ENCODE data around the gene GOSR1.

DNA sequence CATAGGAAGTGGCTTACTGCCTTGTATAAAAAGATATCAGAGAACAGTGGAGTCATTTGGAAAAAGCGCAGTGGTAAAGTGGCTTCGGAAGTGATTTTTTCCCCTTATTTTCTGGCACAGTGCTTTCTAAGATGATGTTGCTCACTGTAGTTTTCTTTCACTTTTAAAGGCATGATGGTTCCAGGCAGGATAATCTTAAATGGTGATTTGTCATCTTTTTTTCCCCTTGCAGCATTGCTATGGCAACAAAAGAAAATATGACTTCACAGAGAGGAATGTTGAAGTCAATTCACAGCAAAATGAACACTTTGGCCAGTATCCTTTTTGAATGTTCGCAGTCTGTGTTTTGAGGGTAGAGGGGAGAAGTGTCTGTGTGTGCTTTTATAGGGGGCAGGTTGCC, 42.5 kb downstream of the GOSR1 start:
- TF ChIP-seq, protein P1, sequence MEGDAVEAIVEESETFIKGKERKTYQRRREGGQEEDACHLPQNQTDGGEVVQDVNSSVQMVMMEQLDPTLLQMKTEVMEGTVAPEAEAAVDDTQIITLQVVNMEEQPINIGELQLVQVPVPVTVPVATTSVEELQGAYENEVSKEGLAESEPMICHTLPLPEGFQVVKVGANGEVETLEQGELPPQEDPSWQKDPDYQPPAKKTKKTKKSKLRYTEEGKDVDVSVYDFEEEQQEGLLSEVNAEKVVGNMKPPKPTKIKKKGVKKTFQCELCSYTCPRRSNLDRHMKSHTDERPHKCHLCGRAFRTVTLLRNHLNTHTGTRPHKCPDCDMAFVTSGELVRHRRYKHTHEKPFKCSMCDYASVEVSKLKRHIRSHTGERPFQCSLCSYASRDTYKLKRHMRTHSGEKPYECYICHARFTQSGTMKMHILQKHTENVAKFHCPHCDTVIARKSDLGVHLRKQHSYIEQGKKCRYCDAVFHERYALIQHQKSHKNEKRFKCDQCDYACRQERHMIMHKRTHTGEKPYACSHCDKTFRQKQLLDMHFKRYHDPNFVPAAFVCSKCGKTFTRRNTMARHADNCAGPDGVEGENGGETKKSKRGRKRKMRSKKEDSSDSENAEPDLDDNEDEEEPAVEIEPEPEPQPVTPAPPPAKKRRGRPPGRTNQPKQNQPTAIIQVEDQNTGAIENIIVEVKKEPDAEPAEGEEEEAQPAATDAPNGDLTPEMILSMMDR (IDR thresholded peaks at IDR 0.05): no peak
- no peak for TF ChIP-seq POLR2A (IDR thresholded peaks at IDR 0.05)

Data from Peyer's patch (tissue), 4 donors.